Purkinje cell (primary cell): ENCODE results near the gene TMEM121. TPM values are rescaled to one million over a fixed set of nuclear protein-coding genes. Genes with fewer than 3 reads are reported as not detected.

Experiments used
- polyA plus RNA-seq: library from polyadenylated mRNA; unstranded; fragments of >200 nt; fragmentation: Nextera tagmentation; gene quantifications from 2 replicates; pipeline ENCODE4 v1.2.1, GENCODE V29; 2014

Gene TMEM121
- polyA plus RNA-seq: 0.27 and 0.38 TPM in 2 replicates

DNA sequence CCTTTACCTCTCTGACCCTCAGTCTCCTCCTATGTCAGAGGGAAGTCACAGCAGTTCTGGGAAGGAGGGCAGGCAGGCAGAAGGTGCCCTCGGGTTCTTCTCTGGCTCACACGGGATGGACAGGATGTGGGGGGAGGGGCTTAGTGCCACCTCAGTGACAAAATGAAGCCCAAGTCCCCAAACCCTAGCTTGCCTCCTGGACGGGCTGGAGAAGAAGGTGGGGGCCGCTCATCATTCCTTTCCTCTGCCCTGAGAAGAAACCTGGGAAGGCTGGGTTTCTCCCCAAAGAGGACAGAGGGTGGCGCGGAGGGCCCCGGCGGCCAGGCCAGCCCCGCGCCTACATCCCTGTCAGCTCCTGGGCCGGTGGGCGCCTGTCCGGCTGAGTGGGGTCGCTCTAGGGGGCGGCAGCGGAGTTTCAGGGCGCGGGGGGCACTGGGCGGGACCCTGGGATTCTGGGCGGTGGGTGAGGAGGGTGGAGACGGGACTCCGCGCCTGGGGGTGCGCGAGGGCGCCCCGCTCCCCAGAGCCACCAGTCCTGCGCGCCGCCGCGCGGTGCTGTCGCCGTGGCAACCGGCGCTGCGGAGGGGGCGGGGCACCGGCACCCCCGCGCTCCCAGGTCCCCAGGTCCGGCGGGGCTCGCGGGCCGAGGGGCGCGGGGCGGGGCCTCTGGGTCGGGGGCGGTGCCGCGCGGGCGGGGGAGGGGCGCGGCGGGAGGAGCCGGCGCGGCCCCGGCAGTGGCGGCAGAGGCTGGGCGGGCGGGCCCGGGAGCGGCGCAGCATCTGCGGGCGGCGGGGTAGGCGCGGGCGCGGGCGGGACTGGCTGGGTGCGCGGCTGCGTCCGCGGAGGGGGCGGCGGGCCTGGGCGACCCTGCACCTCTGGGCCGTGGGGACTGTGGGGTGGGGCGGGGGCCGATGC, at the start of gene TMEM121:
TMEM121 (plus strand) TSS at position 723 of the 915 bp plus-strand sequence. CDS start 2,252 bp downstream, outside the sequence.

DNA sequence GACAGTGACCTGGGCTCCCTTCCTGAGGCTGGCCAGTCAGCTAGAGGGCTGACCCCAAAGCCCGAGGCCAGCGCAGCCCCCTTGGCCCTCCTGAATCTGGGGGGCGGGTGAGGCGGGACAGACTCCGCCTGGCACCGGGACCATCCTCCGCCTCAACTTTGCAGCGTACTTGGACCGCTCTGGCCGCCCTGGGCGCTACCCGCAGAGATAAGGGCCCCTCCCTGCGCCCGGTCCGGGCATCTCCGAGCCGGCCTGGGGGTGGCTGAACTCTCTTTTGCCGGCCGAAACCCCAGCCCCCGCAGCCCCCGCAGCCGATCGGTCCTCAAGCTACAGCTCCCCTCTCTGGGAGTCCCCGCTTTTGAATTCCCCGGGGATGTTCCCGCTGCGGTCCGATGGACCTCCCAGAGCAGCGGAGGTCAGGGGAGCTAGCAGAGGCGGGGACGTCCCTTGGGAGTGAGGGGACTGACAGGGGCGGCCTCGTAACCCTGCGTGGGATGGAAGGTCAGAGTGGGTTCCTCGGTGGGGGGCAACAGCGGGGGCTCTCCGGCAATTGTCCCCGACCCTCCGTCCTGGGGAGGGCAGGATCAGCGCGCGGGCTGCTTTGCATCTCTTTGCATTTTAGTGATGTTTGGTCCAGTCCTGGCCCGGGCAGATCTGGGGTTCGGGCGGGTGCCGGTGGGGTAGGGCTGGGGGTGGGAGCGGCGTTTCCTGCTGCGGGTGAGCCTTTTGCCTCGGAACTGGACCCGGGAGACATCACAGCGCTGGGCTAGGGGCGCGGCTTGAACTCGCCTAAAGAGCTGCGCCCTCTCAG, 40.0 kb upstream of the TMEM121 start, which contains the start of gene CRIP1:
CRIP1 (plus strand) TSS at position 724 of the 811 bp plus-strand sequence. CDS start 374 bp downstream, outside the sequence.

DNA sequence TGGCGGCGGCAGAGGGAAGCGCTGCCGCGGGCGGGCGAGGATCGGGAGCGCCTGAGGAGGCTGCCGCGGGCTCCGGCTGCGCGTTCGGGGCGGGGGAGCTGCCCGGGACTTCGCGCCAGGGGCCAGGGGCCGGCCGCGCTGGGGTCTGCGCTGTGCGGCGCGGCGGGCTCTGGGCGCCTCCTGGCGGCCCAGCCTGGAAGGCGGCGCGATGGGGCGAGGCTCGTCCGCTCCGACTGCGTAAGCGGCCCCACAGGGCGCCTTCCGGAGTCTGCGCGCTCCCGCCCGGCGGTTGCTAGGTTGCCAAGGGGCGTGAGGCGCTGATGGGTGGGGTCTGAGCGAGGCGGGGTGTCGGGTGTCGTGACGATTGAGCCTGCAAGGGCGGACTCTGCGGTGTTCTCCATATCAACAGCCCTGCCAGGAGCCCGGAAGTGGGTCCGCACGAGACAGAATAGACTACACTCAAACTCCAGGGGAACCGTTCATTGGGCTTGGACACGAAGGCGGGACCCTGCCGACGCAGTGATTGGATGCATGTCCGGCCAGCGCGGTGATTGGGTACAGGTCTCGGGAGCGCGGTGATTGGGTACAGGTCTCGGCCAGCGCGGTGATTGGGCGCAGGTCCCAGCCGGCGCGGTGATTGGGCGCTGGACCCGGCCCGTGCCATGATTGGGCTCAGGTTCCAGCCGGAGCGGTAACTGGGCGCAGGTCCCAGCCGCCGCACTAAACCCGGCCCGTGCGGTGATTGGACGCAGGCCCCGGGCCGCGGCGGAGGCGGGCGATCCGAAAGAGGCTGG, 35.6 kb upstream of the TMEM121 start, which contains the start of gene TEDC1:
TEDC1 (plus strand) TSS at position 675 of the 794 bp plus-strand sequence. CDS start 130 bp downstream, outside the sequence.

Other genes starting within 250 kb of the TMEM121 start
- gene BRF1, start 225.6 kb upstream of the TMEM121 start, polyA plus RNA-seq: 0.60 and 1.3 TPM in 2 replicates
- gene PACS2, start 211.8 kb upstream of the TMEM121 start, polyA plus RNA-seq: 0.98 and 2.0 TPM in 2 replicates
- gene TEX22, start 128.0 kb upstream of the TMEM121 start, polyA plus RNA-seq: not detected in 2 replicates
- 2.0 and 2.6 TPM in 2 replicates for gene MTA1, start 106.8 kb upstream of the TMEM121 start, polyA plus RNA-seq
- 8.8 and 28.4 TPM in 2 replicates for gene CRIP2, start 51.8 kb upstream of the TMEM121 start, polyA plus RNA-seq
- 2.9 TPM in 1 of 2 replicates, not detected in the other for gene CRIP1, start 39.7 kb upstream of the TMEM121 start, polyA plus RNA-seq
- gene TEDC1, start 35.3 kb upstream of the TMEM121 start, polyA plus RNA-seq: not detected in 2 replicates